AG04449 (cell line): ENCODE results near the gene MRPL2.

ENCODE experiments used
- CTCF ChIA-PET: fragments of 350-600 bp; formaldehyde crosslinking; extraction: SDS; loops from one replicate; lab custom pipeline; 2021; ENCODE audit warnings: antibody characterized with exemption; lab: Yijun Ruan, JAX
- POLR2A ChIA-PET: fragments of 400-600, 350-600 bp; formaldehyde crosslinking; extraction: SDS; loops from one replicate; lab custom pipeline; 2020; ENCODE audit warnings: antibody characterized with exemption, inconsistent platforms; lab: Yijun Ruan, JAX
- DNase-seq: peaks from one replicate; pipeline ENCODE4 v3.0.0-alpha.2; 2010; ENCODE audit warnings: low read depth, low spot score
- H3K4me3 ChIP-seq: 2 replicates; pipeline ENCODE4 v1.5.1; 2011; ENCODE audit warnings: low read depth, mild to moderate bottlenecking, control low read depth, low read length
- CTCF ChIP-seq: IDR thresholded peaks from one replicate; pipeline ENCODE4 v1.5.1; 2011; ENCODE audit warnings: mild to moderate bottlenecking, moderate library complexity, low read length, control low read depth, inconsistent platforms; ENCODE audit not compliant: insufficient read depth; ENCODE audit errors: missing control alignments

MRPL2 gene

GRCh38 chr6:43040542-43041257 lies 18.5 kb downstream of the MRPL2 start:
- DNase-seq, result no peak
- ChIA-PET POLR2A (no interaction called here), CTCF (no interaction called here)
- no peak overlapping the region for H3K4me3 ChIP-seq
- no peak for TF ChIP-seq CTCF

- no peak overlapping the region for H3K4me3 ChIP-seq
- no peak for DNase-seq
- POLR2A ChIA-PET, result interaction anchor here (0.9 kb wide), 1 partner anchor 14 kb away, joined by 3 read pairs; no protein-coding TSS in a partner anchor
- TF ChIP-seq CTCF, result no peak
- CTCF ChIA-PET, result interaction anchor here (1.7 kb wide), 1 partner anchor 32 kb away, joined by 6 read pairs; no protein-coding TSS in a partner anchor
These were observed 20.5 kb downstream of the MRPL2 start for GRCh38 chr6:43038727-43039126.

GRCh38 chr6:43037706-43038105 lies 21.5 kb downstream of the MRPL2 start:
- no peak overlapping the region for H3K4me3 ChIP-seq
- no peak for DNase-seq
- no peak for TF ChIP-seq CTCF
- ChIA-PET CTCF (no interaction called here), POLR2A (interaction anchor here (0.7 to 0.9 kb wide), 3 partner anchors 13 to 16 kb away, joined by 3 read pairs; partner anchors contain the start of gene CUL7)

GRCh38 chr6:43037197-43037596 lies 22.0 kb downstream of the MRPL2 start:
- POLR2A ChIA-PET, result no interaction called here

GRCh38 chr6:43036712-43037111 lies 22.5 kb downstream of the MRPL2 start:
- no peak overlapping the region for H3K4me3 ChIP-seq
- POLR2A ChIA-PET, result no interaction called here
- no peak for TF ChIP-seq CTCF
- CTCF ChIA-PET, result no interaction called here
- DNase-seq, result no peak

More at GRCh38 chr6:43037197-43037596, 22.0 kb downstream of the MRPL2 start:
- DNase-seq, result no peak
- TF ChIP-seq CTCF, result no peak
- H3K4me3 ChIP-seq, result no peak overlapping the region
- CTCF ChIA-PET, result no interaction called here

- H3K4me3 ChIP-seq, result no peak overlapping the region
- POLR2A ChIA-PET, result interaction anchor here (0.7 to 1.3 kb wide), 3 partner anchors 13 to 108 kb away, joined by 3 read pairs; partner anchors contain the start of gene CUL7
- no peak for DNase-seq
- no peak for TF ChIP-seq CTCF
- CTCF ChIA-PET, result interaction anchor here (0.6 to 1.0 kb wide), 2 partner anchors 108 to 121 kb away, joined by 3 read pairs; no protein-coding TSS in a partner anchor
These were observed 23.6 kb downstream of the MRPL2 start for GRCh38 chr6:43035495-43036194.
